ENCODE measurements around the gene GTPBP1.

DNA sequence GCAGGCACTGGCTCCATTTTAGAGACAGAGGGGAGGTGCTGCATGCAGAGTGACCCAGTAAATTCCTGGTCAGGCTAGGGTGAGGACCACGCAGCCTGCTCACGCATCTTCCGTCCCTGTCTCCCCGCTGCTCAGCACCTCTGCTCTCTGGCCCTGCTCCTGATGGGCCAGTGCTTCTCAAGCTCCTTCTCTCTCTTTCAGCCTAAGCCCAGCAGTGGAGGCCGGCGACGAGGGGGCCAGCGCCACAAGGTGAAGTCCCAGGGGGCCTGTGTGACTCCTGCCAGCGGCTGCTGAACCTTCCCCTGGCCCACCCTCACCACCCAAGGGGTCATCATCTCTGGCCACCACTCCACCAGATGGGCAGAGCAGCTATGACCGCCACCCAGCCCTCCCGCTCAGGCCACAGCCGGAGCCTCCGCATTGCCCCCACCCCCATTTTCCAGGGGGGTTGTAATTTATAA is 24.7 kb downstream of the GTPBP1 start:
- TF ChIP-seq POLR2A (IDR thresholded peaks at IDR 0.05) (no peak), EP300 (IDR thresholded peaks at IDR 0.05) (no peak)
- TF ChIP-seq, protein P1, sequence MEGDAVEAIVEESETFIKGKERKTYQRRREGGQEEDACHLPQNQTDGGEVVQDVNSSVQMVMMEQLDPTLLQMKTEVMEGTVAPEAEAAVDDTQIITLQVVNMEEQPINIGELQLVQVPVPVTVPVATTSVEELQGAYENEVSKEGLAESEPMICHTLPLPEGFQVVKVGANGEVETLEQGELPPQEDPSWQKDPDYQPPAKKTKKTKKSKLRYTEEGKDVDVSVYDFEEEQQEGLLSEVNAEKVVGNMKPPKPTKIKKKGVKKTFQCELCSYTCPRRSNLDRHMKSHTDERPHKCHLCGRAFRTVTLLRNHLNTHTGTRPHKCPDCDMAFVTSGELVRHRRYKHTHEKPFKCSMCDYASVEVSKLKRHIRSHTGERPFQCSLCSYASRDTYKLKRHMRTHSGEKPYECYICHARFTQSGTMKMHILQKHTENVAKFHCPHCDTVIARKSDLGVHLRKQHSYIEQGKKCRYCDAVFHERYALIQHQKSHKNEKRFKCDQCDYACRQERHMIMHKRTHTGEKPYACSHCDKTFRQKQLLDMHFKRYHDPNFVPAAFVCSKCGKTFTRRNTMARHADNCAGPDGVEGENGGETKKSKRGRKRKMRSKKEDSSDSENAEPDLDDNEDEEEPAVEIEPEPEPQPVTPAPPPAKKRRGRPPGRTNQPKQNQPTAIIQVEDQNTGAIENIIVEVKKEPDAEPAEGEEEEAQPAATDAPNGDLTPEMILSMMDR (IDR thresholded peaks at IDR 0.05), result no peak
